Heart left ventricle (tissue), 16 donors: Measurements from ENCODE around the gene SMARCD2. TPM values are rescaled to one million over a fixed set of nuclear protein-coding genes. Genes with fewer than 3 reads are reported as not detected.
"Not testable (repeated sequence)": the region's sequence is repeated elsewhere in the genome, so short reads cannot be mapped to it uniquely, and the experiment has no call there.

Experiments used
- ATAC-seq, 4 donors: fragments of 200-7000 bp; cut with Tn5 transposase; one replicate each; pipeline ENCODE4 v1.9.1; 2020 to 2022; ENCODE audit warnings: moderate library complexity in 4 of 4, mild to moderate bottlenecking in 3 of 4, moderate number of reproducible peaks in 1 of 4
- DNase-seq, 5 donors: peaks; one replicate each; pipeline ENCODE4 v3.0.0-alpha.2; 2020
- H3K27ac ChIP-seq, 12 donors: fragments of 200-600 bp; sonication (generic) in 4 of 12; one replicate each; pipeline versions ENCODE4 v1.5.0 to v1.8.0; 2016 to 2022; ENCODE audit warnings: mild to moderate bottlenecking in 2 of 12
- H3K27me3 ChIP-seq, 9 donors: fragments of 200-600 bp; sonication (generic) in 2 of 9; one replicate each; pipeline versions ENCODE4 v1.5.1 to v1.8.0; 2016 to 2022; ENCODE audit warnings: mild to moderate bottlenecking in 3 of 9
- H3K36me3 ChIP-seq, 9 donors: fragments of 200-600 bp; sonication (generic) in 2 of 9; one replicate each; pipeline versions ENCODE4 v1.5.0 to v1.8.0; 2018 to 2022; ENCODE audit warnings: mild to moderate bottlenecking in 2 of 9
- H3K4me1 ChIP-seq, 12 donors: fragments of 200-600 bp; sonication (generic) in 4 of 12; one replicate each; pipeline versions ENCODE4 v1.5.0 to v1.8.0; 2016 to 2022; ENCODE audit warnings: mild to moderate bottlenecking in 3 of 12
- H3K4me3 ChIP-seq, 12 donors: fragments of 200-600 bp; sonication (generic) in 4 of 12; one replicate each; pipeline versions ENCODE4 v1.5.0 to v1.8.0; 2017 to 2022; ENCODE audit warnings: mild to moderate bottlenecking in 9 of 12, moderate library complexity in 4 of 12
- H3K9me3 ChIP-seq, 12 donors: fragments of 200-600 bp; sonication (generic) in 4 of 12; one replicate each; pipeline versions ENCODE4 v1.5.0 to v1.8.0; 2016 to 2022; ENCODE audit warnings: mild to moderate bottlenecking in 1 of 12
- POLR2A ChIP-seq, 2 donors: fragments of 450-650 bp; IDR thresholded peaks; one replicate each; pipeline ENCODE4 v1.6.1; 2017; ENCODE audit warnings: antibody characterized with exemption in 2 of 2, mild to moderate bottlenecking in 2 of 2, moderate library complexity in 2 of 2
- WGBS, 4 donors: extraction: QIAGEN DNeasy Blood & Tissue Kit in 2 of 4; methylation state at CpG; one replicate each; pipeline versions ENCODE4 v1.1.5 to v1.1.7; 2013 to 2018; 5-methylcytosine and 5-hydroxymethylcytosine counted together
- intact Hi-C, 10 donors: fragments of 100-400 bp; cut with DNase I; formaldehyde crosslinking; loops; one replicate each; pipeline versions ENCODE4 v1.11.1 to v1.14.2; 2022
- polyA plus RNA-seq, 2 donors: library from polyadenylated mRNA; stranded (reverse); fragments of 200-250 nt; gene quantifications; one replicate each; pipeline ENCODE4 v1.2.3, GENCODE V29; 2013
- total RNA-seq, 9 donors: library from RNA; depleted of rRNA in 2 of 9; stranded (reverse); fragments of >200 nt in 2 of 9; fragmentation: NEBNext Ultra II Directional in 3 of 9; extraction: Animal tissue kit (Norgen Biotek cat#: 25700) in 3 of 9; gene quantifications; one replicate each; pipeline versions ENCODE4 v1.1.0 to v1.2.4, GENCODE V29; 2016 to 2023
- TF ChIP-seq, protein P1 (sequence below), 12 donors: fragments of 200-600 bp; sonication (generic) in 4 of 12; IDR thresholded peaks; one replicate each; pipeline versions ENCODE4 v1.5.0 to v1.8.0; 2018 to 2022; ENCODE audit warnings: antibody characterized with exemption in 12 of 12, mild to moderate bottlenecking in 5 of 12
- donor health status: ischemic (EF 13 %, LVEDD 7.1; RV severe dilation, severe dysfunction).
- donor health status: healthy with polysubstance abuse.
- donor health status: DM: no; HTN: yes; CAD: no.
- donor health status: DM: no; HTN: no; CAD: no.
- donor health status: ischemic (EF 25% LVEDD 6.9; RV normal size, moderate dysfunction).
- donor health status: ischemic (EF 25% LVEDD 5.7; RV mildly dilated, moderate dysfunction).
- donor health status: healthy.
- donor health status: DM: yes; HTN: yes; CAD: no.
- donor health status: ischemic (EF 35%, LVEDD 5.7; RV mildly dilated, moderate dysfunction).
- donor health status: nonischemic (EF 11% LVEDD 7.7; RV severe dilation, severe dysfunction).
- donor health status: DM: yes; HTN: yes; CAD: no.
- donor health status: PGD.
- donor health status: ischemic (EF 29% LVEDD 5.4; RV normal size, mild dysfunction).
- donor health status: nonischemic (EF 23%, LVEDD 6.1; RV moderate dilation, normal function).

SMARCD2 gene
- total and polyA plus RNA-seq, 11 donors: 11.3 to 40.9 (median 24.1) TPM

DNA sequence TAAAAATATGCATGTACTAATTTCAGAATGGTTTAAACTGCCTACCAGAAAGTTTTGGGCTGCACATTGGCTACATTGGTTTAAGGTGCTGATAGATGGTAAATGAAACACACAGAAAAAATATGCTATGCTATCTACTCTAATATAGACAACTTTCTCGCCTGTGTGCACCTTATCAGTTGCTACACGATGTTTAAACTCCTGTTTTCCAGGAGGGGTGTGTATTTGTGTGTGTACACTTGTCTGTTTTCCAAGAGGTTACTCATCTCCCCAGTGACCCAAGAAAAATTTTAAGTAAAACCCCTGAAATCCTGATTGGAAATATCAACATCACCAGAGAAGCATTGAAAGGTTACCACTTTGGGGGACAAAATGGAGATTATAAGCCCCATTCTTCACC is 36.9 kb downstream of the SMARCD2 start:
- ATAC-seq: no peak
- TF ChIP-seq, protein P1, sequence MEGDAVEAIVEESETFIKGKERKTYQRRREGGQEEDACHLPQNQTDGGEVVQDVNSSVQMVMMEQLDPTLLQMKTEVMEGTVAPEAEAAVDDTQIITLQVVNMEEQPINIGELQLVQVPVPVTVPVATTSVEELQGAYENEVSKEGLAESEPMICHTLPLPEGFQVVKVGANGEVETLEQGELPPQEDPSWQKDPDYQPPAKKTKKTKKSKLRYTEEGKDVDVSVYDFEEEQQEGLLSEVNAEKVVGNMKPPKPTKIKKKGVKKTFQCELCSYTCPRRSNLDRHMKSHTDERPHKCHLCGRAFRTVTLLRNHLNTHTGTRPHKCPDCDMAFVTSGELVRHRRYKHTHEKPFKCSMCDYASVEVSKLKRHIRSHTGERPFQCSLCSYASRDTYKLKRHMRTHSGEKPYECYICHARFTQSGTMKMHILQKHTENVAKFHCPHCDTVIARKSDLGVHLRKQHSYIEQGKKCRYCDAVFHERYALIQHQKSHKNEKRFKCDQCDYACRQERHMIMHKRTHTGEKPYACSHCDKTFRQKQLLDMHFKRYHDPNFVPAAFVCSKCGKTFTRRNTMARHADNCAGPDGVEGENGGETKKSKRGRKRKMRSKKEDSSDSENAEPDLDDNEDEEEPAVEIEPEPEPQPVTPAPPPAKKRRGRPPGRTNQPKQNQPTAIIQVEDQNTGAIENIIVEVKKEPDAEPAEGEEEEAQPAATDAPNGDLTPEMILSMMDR (IDR thresholded peaks at IDR 0.05): no peak
- TF ChIP-seq POLR2A (IDR thresholded peaks at IDR 0.05): no peak
- Histone ChIP-seq H3K4me3 (no peak overlapping the region), H3K4me1 (no peaks in the 10 kb centered on the region), H3K36me3 (peaks cover 4 to 100% (median 99%) of the 10 kb centered on the region in 9 donors), H3K27me3 (no peaks in the 10 kb centered on the region), H3K27ac (no peak overlapping the region), H3K9me3 (no peaks in the 10 kb centered on the region)
- DNase-seq: no peak
- 48 to 69% (median 65%) methylated on average over 2 of the region's 2 CpGs for WGBS, 4 donors
- intact Hi-C loops: no loop called here

DNA sequence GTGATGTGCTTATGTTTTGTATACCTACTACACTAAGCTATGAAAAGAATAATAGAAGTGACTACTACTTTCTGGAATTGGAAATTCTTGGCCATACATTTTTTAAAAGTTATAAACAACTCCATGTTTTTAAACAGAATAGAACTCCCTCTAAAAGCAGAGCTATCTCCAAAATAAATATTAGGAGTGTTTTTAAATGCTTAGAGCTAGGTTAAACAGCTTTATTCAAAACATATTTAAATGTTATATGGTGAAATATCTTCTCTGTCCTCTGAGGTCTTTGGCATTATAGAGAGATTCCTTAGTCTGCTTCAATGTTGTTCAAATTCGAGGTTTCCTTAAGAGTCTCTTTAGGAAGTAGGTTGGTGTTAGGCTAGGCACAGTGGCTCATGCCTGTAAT is 38.2 kb downstream of the SMARCD2 start:
- H3K27ac ChIP-seq: no peak overlapping the region
- no peaks in the 10 kb centered on the region for H3K4me1 ChIP-seq
- TF ChIP-seq, protein P1 (IDR thresholded peaks at IDR 0.05): no peak
- no peak for TF ChIP-seq POLR2A (IDR thresholded peaks at IDR 0.05)
- intact Hi-C loops: no loop called here
- H3K9me3 ChIP-seq: no peaks in the 10 kb centered on the region
- WGBS, 4 donors: 85 to 100% (median 90%) methylated on average over 1 of the region's 1 CpG
- ATAC-seq (no peak), DNase-seq (no peak)
- peaks cover 4 to 100% (median 99%) of the 10 kb centered on the region in 9 donors for H3K36me3 ChIP-seq
- no peaks in the 10 kb centered on the region for H3K27me3 ChIP-seq
- no peak overlapping the region for H3K4me3 ChIP-seq

DNA sequence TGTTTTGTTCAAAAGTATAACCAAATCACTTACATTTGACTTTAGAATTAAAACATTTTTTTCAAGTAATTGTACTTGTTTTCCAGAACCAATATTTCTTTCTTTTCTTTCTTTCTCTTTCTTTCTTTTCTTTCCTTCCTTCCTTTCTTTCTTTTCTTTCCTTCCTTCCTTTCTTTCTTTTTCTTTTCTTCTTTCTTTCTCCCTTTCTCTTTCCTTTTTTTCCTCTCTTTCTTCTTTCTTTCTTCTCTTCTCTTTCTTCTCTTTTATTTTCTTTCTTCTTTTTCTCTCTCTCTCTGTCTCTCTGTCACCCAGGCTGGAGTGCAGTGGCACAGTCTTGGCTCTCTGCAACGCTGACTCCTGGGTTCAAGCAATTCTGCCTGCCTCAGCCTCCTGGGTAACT is 41.7 kb downstream of the SMARCD2 start:
- no peaks in the 10 kb centered on the region for H3K4me1 ChIP-seq
- H3K9me3 ChIP-seq: no peaks in the 10 kb centered on the region
- no peak for DNase-seq
- H3K4me3 ChIP-seq: no peak overlapping the region
- no peak for ATAC-seq
- H3K27ac ChIP-seq: no peak overlapping the region
- intact Hi-C loops: no loop called here
- WGBS, 4 donors: 94 to 100% (median 96%) methylated on average over 1 of the region's 1 CpG
- H3K27me3 ChIP-seq: no peaks in the 10 kb centered on the region
- H3K36me3 ChIP-seq: peaks cover 4 to 100% (median 99%) of the 10 kb centered on the region in 9 donors
- TF ChIP-seq, protein P1 (IDR thresholded peaks at IDR 0.05): no peak
- TF ChIP-seq POLR2A (IDR thresholded peaks at IDR 0.05): no peak

- 94 to 96% (median 95%) methylated on average over 3 of the region's 3 CpGs for WGBS, 4 donors
- ATAC-seq (no peak), DNase-seq (no peak)
- intact Hi-C loops: no loop called here
- TF ChIP-seq, protein P1 (IDR thresholded peaks at IDR 0.05): no peak
- no peak for TF ChIP-seq POLR2A (IDR thresholded peaks at IDR 0.05)
- H3K4me3 ChIP-seq: no peak overlapping the region
- peaks cover 4 to 100% (median 99%) of the 10 kb centered on the region in 9 donors for H3K36me3 ChIP-seq
- H3K9me3 ChIP-seq: no peaks in the 10 kb centered on the region
- no peaks in the 10 kb centered on the region for H3K4me1 ChIP-seq
- H3K27me3 ChIP-seq: no peaks in the 10 kb centered on the region
- no peak overlapping the region for H3K27ac ChIP-seq
Observed at GRCh38 chr17:63798572-63799106, 43.8 kb downstream of the SMARCD2 start.

- intact Hi-C loops, H3K4me1 ChIP-seq, DNase-seq, H3K4me3 ChIP-seq, H3K27ac ChIP-seq, ATAC-seq, H3K27me3 ChIP-seq, H3K9me3 ChIP-seq: not testable (repeated sequence)
- H3K36me3 ChIP-seq: peaks cover 0 to 100% (median 100%) of the 10 kb centered on the region in 9 donors
- 95 to 97% (median 97%) methylated on average over 10 of the region's 10 CpGs for WGBS, 4 donors
Observed at GRCh38 chr17:63796375-63796774, 46.1 kb downstream of the SMARCD2 start.
